Gastroesophageal sphincter (tissue), 4 donors: ENCODE data around the gene RAB28. TPM values are rescaled to one million over a fixed set of nuclear protein-coding genes. Genes with fewer than 3 reads are reported as not detected.

Experiments used
- ATAC-seq: fragments of 150-250 bp; one replicate; pipeline ENCODE4 v1.9.1; 2016; ENCODE audit warnings: mild to moderate bottlenecking, moderate library complexity
- H3K27ac ChIP-seq, 4 donors: fragments of 200-600 bp; sonication (generic) in 3 of 4; 1 replicate in 3 of 4; 2 replicates in 1 of 4; pipeline ENCODE4 v1.5.1; 2016 to 2019
- H3K27me3 ChIP-seq: fragments of 200-600 bp; sonication (generic); one replicate; pipeline ENCODE4 v1.5.1; 2019
- H3K36me3 ChIP-seq, 2 donors: fragments of 200-600 bp; sonication (generic); one replicate each; pipeline ENCODE4 v1.5.1; 2019; ENCODE audit warnings: control low read depth in 1 of 2
- H3K4me1 ChIP-seq, 3 donors: fragments of 200-600 bp; sonication (generic); 1 replicate in 2 of 3; 2 replicates in 1 of 3; pipeline ENCODE4 v1.5.1; 2016 to 2019; ENCODE audit warnings: control low read depth in 2 of 3
- H3K4me3 ChIP-seq, 2 donors: fragments of 200-600 bp; sonication (generic); one replicate each; pipeline ENCODE4 v1.5.1; 2019; ENCODE audit warnings: mild to moderate bottlenecking in 1 of 2, moderate library complexity in 1 of 2
- H3K9me3 ChIP-seq, 3 donors: fragments of 200-600 bp; sonication (generic); one replicate each; pipeline ENCODE4 v1.5.1; 2017 to 2019; ENCODE audit warnings: control low read depth in 2 of 3
- CTCF ChIP-seq, 4 experiments: fragments of 200-600 bp in 2 of 4; fragments of 450-650 bp in 2 of 4; sonication (generic) in 1 of 4; IDR thresholded peaks; one replicate each; pipeline ENCODE4 v1.5.1; 2017 to 2019; ENCODE audit warnings: antibody characterized with exemption in 4 of 4, mild to moderate bottlenecking in 2 of 4, moderate library complexity in 2 of 4
- EP300 ChIP-seq: sonication (generic); formaldehyde crosslinking; IDR thresholded peaks from one replicate; pipeline ENCODE4 v1.6.1; 2017; ENCODE audit warnings: antibody characterized with exemption, mild to moderate bottlenecking
- POLR2A ChIP-seq, 2 donors: fragments of 450-650 bp; IDR thresholded peaks; one replicate each; pipeline ENCODE4 v1.6.1; 2017; ENCODE audit warnings: antibody characterized with exemption in 2 of 2, mild to moderate bottlenecking in 2 of 2, moderate library complexity in 1 of 2
- POLR2AphosphoS5 ChIP-seq: sonication (generic); formaldehyde crosslinking; IDR thresholded peaks from one replicate; pipeline ENCODE4 v1.6.1; 2017; ENCODE audit warnings: antibody characterized with exemption
- WGBS, 2 donors: methylation state at CpG; one replicate each; pipeline ENCODE4 v1.1.5; 2018; ENCODE audit warnings: low coverage in 1 of 2; 5-methylcytosine and 5-hydroxymethylcytosine counted together
- total RNA-seq, 4 donors: library from RNA; depleted of rRNA; stranded (reverse); fragments of >200 nt; gene quantifications; one replicate each; pipeline ENCODE4 v1.1.0, GENCODE V29; 2016

The RAB28 gene
- total RNA-seq, 4 donors from 2014 or later = 14.8 to 25.7 (median 18.3) TPM

DNA sequence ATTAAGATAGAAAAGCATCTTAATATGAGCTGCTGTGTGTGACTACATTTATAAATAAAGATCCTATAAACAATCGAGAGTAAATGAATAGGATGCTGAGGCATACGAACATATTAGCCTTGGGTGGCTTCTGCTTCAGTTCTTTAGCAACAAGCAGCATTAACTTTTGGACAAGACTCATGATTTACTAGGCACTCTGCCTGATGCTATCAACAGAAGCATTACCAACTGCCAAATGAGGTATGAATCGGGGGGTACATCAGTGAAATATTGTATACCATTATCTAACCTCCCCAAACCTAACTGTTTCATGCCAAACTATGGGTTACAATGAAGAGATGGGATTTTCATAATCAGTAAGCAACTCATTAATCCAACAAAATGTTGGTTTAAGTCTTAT, 113.1 kb downstream of the RAB28 start:
- TF ChIP-seq POLR2A (IDR thresholded peaks at IDR 0.05) (no peak), POLR2AphosphoS5 (no peak), EP300 (no peak), CTCF (IDR thresholded peaks at IDR 0.05) (no peak)
- Histone ChIP-seq H3K36me3 (peaks cover 0 to 12% of the 10 kb centered on the region in 2 donors), H3K27ac (no peak overlapping the region), H3K4me1 (no peaks in the 10 kb centered on the region), H3K27me3 (no peaks in the 10 kb centered on the region), H3K4me3 (no peak overlapping the region), H3K9me3 (no peaks in the 10 kb centered on the region)
- no peak for ATAC-seq
- 43 to 69% methylated on average over 3 of the region's 3 CpGs for WGBS, 2 donors

DNA sequence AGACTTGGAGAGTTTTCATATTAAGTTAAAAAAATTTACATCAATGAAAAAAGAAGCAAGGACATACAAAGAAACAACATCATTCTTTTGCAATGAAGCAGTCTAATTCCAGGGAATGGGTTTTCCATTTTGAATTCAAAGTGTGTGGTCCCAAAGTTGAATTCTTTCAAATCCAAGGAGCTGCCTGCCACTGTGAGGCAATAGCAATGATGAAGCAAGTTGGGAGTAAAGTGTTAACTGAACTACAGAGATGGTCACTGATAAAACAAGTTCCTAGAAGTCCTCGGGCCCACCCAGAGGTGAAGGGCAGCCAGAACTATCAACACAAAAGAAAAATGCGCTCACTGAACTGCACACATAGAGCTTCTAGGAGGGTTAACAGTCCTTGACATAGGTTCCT, 115.9 kb downstream of the RAB28 start:
- ATAC-seq = no peak
- H3K36me3 ChIP-seq = peaks cover 0 to 21% of the 10 kb centered on the region in 2 donors
- WGBS, 2 donors = 83 to 94% methylated on average over 2 of the region's 2 CpGs
- H3K4me1 ChIP-seq = no peaks in the 10 kb centered on the region
- H3K9me3 ChIP-seq = no peaks in the 10 kb centered on the region
- no peak for TF ChIP-seq POLR2A (IDR thresholded peaks at IDR 0.05)
- no peak for TF ChIP-seq EP300
- no peak for TF ChIP-seq POLR2AphosphoS5
- no peak for TF ChIP-seq CTCF (IDR thresholded peaks at IDR 0.05)
- H3K27ac ChIP-seq = no peak overlapping the region
- H3K27me3 ChIP-seq = no peaks in the 10 kb centered on the region
- H3K4me3 ChIP-seq = no peak overlapping the region

- WGBS, 2 donors = 96% methylated on average over 6 of the region's 6 CpGs
- no peaks in the 10 kb centered on the region for H3K27me3 ChIP-seq
- no peak overlapping the region for H3K27ac ChIP-seq
- ATAC-seq = no peak
- TF ChIP-seq EP300 (no peak), CTCF (IDR thresholded peaks at IDR 0.05) (no peak), POLR2A (IDR thresholded peaks at IDR 0.05) (no peak), POLR2AphosphoS5 (no peak)
- H3K36me3 ChIP-seq = peaks cover 0 to 23% of the 10 kb centered on the region in 2 donors
- no peaks in the 10 kb centered on the region for H3K4me1 ChIP-seq
- H3K4me3 ChIP-seq = no peak overlapping the region
- H3K9me3 ChIP-seq = no peaks in the 10 kb centered on the region
These were observed 116.4 kb downstream of the RAB28 start for GRCh38 chr4:13367691-13368090.

DNA sequence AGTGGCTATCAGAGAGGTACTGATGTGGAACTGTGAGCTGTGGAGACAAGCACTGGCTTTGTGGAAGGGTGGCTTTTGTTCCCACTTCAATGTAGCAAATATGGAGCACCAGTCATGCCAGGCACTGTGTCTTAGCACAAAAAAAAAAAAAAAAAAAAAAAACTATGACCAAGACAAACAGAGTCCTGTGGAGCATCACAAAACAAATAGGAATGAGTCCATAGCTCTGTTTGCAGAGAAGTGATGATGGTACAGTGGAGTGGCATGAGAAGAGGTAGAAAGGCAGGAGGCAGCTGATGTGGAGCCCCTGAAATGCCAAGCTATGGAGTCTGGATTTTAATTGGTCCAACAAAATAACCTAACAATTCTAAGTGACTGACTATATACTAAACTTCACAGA, 116.9 kb downstream of the RAB28 start:
- no peak overlapping the region for H3K27ac ChIP-seq
- peaks cover 0 to 26% of the 10 kb centered on the region in 2 donors for H3K36me3 ChIP-seq
- ATAC-seq = no peak

More for the DNA sequence above, 116.9 kb downstream of the RAB28 start:
- Histone ChIP-seq H3K4me3 (no peak overlapping the region), H3K4me1 (no peaks in the 10 kb centered on the region), H3K27me3 (no peaks in the 10 kb centered on the region), H3K9me3 (no peaks in the 10 kb centered on the region)
- TF ChIP-seq POLR2AphosphoS5 (no peak), POLR2A (IDR thresholded peaks at IDR 0.05) (no peak), CTCF (IDR thresholded peaks at IDR 0.05) (no peak), EP300 (no peak)
